Bone marrow (tissue), 2 donors: Measurements from ENCODE around the gene PGAP3.
"Not testable (repeated sequence)": the region's sequence is repeated elsewhere in the genome, so short reads cannot be mapped to it uniquely, and the experiment has no call there.

Experiments used
- DNase-seq, 2 donors: peaks; one replicate each; lab custom pipeline; 2025; lab: John Stamatoyannopoulos, UW

Gene PGAP3

DNA sequence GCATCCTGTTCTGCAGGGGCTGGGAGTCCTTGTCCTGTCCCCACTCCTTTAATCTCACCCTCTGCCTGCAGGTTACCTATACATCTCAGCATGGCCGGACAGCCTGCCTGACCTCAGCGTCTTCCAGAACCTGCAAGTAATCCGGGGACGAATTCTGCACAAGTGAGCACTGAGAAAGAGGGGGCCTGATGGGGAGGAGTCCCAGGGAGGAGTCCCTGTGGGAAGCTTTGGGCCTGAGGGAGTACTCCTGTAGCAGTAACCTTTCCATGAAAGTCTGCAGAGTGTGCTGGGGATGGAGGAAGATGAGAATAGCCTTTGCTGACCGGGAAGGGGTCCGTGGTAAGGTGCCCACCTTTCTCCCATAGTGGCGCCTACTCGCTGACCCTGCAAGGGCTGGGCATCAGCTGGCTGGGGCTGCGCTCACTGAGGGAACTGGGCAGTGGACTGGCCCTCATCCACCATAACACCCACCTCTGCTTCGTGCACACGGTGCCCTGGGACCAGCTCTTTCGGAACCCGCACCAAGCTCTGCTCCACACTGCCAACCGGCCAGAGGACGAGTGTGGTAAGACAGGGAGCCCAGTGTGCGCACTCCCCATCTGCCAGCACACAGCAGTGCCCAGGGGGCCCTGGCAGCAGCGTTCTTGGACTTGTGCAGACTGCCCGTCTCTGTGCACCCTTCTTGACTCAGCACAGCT lies 27.7 kb upstream of the PGAP3 start:
- DNase-seq = no peak

DNA sequence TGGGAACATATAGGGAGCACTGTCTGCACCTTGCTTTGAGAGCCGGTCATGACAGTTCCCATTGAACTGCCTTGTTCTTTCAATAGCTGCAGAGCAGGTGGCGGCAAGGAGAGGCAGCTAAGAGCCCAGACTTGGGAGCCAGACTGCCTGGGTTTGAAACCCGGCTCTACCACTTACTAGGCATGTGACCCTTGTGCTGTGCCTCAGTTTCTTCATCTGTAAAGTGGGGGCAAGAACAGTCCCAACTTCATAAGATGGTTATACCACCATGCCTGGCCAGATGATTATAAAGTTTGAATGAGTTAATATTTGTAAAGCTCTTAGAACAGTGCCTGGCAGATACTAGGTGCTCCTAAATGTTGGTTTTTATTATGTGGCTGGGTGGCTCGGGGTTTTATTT lies 26.4 kb upstream of the PGAP3 start:
- no peak for DNase-seq

DNA sequence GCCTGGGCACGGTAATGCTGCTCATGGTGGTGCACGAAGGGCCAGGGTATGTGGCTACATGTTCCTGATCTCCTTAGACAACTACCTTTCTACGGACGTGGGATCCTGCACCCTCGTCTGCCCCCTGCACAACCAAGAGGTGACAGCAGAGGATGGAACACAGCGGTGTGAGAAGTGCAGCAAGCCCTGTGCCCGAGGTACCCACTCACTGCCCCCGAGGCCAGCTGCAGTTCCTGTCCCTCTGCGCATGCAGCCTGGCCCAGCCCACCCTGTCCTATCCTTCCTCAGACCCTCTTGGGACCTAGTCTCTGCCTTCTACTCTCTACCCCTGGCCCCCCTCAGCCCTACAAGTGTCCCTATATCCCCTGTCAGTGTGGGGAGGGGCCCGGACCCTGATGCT lies 24.0 kb upstream of the PGAP3 start:
- DNase-seq = no peak

DNA sequence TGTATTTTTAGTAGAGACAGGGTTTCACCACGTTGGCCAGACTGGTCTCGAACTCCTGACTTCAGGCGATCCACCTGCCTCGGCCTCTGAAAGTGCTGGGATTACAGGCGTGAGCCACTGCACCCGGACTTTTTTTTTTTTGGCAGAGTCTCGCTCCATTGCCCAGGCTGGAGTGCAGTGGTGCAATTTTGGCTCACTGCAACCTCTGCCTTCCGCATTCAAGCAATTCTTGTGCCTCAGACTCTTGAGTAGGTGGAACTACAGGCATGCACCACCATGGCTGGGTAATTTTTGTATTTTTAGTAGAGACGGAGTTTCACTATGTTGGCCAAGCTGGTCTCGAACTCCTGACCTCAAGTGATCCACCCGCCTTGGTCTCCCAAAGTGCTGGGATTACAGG lies 23.2 kb upstream of the PGAP3 start:
- not testable (repeated sequence) for DNase-seq

DNA sequence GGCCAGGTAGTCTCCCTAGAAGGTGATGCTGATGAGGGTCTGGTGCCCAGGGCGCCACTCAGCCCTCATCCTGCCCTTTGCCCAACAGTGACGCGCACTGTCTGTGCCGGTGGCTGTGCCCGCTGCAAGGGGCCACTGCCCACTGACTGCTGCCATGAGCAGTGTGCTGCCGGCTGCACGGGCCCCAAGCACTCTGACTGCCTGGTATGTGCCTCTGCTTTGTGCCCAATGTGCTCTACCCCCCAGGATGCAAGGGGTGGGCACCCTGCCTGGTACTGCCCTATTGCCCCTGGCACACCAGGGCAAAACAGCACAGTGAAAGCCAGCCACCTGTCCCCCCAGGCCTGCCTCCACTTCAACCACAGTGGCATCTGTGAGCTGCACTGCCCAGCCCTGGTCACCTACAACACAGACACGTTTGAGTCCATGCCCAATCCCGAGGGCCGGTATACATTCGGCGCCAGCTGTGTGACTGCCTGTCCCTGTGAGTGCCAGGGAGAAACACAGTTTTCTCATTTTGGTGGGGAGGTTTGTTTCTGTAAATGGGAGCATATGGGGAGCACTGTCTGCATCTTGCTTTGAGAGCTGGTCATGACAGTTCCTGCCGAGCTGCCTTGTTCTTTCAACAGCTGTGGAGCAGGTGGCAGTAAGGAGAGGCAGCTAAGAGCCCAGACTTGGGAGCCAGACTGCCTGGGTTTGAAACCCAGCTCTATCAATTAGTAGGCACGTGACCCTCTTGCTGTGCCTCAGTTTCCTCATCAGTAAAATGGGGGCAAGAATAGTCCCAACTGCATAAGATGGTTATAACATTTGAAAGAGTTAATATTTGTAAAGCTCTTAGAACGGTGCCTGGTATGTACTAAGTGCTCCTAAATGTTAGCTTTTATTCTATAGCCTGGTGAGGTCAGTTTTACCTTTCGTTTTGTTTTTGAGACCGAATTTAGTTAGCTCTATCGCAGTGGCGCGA lies 22.4 kb upstream of the PGAP3 start:
- DNase-seq = no peak

DNA sequence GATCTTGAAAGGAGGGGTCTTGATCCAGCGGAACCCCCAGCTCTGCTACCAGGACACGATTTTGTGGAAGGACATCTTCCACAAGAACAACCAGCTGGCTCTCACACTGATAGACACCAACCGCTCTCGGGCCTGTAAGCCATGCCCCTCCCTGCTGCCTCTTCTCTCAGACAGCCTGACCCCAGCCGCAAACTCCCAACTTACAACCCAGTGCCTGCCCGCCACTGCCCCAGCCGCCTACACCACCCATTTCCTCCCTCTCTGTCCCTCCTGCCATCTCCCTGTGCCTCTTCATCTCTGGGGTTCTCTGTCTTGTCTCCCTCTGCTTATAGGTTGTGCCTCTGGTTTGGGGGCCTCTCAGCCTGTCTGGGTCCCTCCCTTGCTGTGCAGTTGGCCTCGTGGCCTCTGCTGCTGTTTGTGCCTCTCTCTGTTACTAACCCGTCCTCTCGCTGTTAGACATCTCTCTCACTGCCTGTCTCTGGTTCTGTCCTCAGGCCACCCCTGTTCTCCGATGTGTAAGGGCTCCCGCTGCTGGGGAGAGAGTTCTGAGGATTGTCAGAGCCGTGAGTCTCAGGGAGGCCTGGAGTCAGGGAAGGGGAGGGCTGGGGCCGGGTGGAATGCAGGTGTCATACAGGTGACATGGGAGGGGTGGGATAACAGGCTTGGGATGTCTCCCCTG lies 21.6 kb upstream of the PGAP3 start:
- DNase-seq = no peak

DNA sequence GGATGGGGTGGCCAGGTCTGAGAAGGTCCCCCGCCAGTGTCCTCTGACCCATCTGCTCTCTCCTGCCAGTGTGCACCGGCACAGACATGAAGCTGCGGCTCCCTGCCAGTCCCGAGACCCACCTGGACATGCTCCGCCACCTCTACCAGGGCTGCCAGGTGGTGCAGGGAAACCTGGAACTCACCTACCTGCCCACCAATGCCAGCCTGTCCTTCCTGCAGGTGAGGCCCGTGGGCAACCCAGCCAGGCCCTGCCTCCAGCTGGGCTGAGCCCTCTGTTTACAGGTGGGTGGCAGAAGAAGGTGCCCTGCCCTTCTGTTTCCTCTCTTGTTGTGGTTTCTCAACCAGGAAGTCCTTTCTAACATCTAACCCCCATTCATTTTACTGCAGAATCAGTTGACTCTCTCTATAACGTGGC lies 19.1 kb upstream of the PGAP3 start:
- peak in 1 of 2 donors; percentile 7 for DNase-seq

DNA sequence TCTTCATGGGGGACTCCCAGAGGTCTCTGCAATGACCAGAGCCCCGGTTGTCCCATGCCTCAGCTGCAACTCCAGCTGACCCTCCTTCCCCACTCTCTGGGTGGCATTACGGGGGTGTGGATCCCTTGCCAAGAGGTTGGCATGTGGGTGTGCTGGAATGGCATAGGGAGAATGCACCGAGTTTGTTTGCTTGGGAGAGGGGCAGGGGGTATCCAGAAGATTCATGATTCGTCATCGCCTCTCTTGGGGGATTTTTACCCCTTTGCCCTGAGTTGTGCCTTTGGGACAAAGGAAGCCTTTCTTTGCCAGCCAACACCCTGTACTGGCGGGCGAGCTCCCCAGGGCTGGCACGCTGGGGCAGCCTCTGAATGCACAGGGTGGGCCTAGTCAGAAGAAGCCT lies 18.5 kb upstream of the PGAP3 start:
- DNase-seq = no peak

DNA sequence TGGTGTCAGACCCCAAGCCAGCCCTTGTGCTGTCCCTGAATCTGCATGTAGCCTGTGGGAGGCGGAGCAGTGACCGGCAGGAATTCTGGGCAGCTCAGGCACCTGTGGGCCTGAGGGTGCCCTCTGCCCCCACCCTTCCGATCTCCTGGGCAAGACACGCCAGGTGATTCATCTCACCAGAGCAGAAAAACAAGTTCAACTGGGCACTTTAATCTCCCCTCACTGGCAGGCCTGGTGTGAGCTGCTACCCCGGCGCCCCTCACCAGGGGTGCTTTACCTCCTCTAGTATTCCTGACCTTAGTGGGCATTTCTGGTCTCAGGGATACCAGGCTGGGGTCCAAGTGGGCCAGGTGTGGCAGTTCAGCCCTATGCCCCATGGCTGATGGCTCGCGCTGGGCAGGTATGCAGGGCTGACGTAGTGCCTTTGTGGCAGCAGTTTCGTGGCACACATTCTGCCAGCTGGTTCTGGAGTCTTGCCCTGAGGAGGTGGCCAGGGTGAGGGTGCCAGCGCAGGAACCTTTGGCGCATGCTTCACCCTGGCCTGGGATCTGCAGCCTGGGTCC lies 18.0 kb upstream of the PGAP3 start:
- no peak for DNase-seq

DNA sequence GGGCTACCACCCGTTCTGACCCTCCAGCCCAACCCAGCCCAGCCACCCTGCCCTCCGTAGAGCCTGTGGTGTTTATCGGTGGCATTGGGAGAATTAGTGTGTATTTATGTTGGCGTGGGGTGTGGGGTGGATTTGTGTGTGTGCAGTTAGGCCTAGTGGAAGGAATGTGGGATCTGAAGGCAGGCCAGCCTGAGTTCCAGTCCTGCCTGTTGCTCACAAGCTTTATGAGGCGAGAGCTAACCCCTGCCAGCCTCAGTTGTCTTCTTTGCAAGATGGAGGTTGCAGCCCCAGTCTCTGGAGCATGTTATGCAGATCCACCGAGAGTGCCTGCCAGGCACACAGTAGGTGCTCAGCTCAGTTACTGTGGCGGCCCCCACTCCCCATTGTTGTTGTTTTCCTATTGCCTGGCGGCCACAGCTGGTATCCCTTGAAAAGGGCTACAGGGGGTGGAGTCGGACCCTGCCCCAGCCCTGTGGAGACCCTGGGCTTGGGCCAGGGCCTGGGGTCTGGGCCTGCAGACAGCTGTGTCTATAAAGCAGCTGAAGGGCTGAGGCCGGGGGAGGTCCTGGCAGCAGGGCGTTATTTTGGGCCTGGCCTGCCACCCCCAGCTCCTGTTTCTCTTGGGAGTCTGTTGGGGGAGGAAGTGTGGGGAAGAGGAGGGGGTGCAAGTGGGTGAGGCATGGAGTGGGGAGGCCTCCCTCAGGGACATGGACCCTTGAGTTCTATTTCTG lies 17.1 kb upstream of the PGAP3 start:
- no peak for DNase-seq

DNA sequence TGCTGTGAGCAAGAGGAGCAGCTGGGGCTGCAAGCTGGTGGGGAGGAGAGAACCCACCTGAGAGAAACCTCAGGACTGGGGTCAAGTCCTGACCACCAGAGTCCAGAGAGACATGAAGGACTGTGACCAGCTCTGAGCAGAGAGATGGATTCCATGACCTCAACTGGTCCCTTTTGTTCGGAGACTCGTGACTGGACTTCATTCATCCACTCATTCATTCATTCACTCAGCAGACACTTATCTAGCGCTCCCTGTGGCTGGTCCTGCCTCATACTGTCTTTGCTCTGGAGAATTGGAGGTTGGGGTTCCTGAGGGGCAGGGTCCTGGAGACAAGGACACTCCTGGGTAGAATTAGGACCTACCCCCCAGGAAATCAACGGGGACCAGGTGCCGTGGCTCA lies 16.1 kb upstream of the PGAP3 start:
- DNase-seq = no peak

DNA sequence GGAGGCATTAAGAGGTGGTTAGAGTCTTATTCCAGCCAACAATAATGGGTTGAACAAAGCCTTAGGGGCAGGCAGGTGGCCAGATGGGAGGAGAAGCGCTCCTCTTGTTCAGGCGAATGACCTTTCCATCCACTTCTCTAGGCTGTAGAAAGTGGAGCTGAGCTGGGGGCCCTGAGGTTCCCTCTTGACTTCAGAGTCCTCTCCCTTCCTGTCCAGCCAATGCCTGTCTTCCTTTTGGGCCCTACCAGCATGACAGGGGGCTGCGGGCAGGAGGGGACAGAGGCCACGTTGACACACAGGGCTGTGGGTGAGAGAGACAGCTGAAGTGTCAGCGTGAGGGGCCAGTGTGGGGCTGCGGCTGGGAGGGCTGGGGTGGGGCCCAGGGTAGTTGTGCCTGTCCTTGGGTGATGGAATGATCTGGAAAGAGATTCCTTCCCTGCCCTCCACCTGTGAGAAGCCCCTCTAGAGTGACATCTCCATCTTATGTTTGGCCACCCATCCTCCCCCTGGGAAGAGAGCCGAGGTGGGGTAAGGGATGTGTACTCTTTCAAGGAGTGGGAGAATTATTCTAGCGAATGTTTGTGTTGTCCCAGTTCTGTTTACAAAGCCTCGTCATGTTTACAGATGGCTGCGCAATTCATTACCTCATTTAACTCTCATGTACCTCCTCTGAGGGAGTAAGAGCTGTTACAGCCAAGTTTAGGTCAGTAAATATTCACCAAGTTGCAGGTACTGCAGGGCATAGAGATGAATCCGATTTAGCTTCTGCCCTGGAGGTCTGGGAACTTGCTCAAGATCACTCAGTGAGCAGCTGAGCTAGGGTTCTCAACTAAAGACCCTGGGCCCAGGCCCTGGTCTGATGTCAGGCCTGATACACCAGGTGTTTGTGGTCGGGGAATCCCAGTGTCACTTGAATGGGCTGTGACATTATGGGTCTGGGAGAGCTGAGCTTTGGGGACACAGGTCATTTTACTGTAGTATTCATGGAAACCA lies 15.3 kb upstream of the PGAP3 start:
- no peak for DNase-seq

DNA sequence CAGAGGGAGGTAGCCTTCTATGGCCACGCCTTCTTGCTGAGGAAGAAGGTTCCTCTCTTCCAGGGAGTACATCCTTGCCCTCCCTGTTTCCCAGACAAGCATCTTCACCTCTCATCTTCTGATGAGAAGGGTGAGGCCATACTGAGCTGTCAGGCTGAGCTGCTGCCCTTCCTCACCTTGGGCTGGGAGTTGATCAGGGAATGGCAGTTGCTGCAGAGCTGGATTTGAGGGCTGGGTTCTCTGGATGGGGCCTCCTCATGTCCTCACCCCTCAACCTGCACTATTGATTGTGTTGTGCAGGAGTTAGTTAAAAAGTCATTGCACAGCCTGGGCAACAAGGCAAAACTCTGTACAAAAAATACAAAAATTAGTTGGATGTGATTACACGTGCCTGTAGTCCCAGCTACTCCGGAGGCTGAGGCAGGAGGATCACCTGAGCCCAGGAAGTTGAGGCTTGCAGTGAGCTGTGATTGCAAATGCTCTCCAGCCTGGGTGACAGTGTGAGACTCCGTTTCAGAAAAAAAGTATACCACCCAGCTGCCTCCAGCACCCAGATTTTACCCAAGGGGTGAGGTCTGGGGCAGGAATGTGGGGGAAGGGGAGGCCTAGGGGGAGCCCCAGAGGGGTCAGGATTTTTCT lies 14.0 kb upstream of the PGAP3 start:
- no peak for DNase-seq

DNA sequence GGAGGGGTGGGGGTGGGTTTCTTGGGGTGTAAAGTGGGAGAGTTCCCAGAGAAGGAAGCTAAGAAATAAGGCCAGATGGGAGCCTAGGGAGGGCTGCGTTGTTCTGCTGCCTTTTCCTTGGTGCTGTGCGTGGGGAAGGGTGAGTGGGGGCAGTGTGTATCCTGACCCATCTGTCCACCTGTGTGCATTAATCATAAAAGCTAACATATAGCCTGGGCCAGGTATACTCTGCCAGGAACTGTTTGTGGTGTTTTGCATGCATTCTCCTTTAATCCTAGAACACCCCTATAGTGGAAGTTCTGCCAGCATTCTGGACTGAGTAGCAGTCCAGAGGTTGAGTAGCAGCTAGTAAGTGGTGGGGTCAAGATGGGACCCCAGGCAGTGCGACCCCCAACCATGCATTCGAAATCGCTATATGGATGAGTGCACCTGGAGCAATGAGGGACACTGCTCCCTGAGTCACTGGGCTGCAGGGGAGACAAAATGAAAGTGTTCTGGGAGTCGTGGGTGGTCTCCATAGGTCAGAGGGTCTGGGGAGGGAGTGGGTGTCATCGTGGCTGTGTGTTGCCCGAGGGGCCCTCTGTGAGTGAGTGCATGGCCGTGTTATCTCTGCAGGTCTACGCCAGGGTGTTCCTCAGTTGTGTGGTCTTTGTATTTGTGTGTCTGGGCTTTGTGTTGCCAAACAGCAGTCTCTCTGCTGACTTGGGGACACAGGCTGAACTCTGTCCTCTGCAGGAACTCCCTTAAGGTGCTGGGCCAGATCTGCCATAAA lies 13.3 kb upstream of the PGAP3 start:
- DNase-seq = no peak

DNA sequence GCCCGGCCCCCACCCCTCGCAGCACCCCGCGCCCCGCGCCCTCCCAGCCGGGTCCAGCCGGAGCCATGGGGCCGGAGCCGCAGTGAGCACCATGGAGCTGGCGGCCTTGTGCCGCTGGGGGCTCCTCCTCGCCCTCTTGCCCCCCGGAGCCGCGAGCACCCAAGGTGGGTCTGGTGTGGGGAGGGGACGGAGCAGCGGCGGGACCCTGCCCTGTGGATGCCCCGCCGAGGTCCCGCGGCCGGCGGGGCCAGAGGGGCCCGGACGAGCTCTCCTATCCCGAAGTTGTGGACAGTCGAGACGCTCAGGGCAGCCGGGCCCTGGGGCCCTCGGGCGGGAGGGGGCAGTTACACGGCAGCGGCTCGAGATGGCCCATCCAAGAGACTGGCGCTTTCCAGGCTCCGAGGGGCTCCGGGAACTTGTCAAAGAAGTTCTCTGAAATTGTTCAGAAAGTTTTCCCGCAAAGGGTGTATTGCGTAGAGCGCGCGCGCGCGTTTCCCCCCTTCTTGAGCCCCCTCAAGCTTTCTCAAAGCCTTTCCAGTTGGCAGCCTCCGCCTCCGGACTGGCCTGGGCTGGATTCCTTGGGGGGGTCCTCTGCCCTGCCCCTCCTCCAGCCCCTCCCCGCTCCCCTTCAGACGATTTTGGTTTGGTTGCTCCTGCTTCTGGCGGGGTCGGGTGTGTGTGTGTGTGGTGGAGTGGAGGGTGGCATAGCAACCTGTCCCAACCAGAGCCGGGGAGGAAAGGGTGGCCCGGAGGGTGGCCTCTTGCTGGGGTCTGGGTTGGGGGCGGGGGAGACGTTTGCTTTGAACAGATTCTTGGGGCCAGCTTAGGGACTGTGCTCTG lies 12.5 kb upstream of the PGAP3 start:
- no peak for DNase-seq

DNA sequence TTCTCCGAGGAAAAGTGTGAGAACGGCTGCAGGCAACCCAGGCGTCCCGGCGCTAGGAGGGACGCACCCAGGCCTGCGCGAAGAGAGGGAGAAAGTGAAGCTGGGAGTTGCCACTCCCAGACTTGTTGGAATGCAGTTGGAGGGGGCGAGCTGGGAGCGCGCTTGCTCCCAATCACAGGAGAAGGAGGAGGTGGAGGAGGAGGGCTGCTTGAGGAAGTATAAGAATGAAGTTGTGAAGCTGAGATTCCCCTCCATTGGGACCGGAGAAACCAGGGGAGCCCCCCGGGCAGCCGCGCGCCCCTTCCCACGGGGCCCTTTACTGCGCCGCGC lies 11.9 kb upstream of the PGAP3 start, which contains the start of gene ERBB2:
Gene ERBB2, plus strand, starts transcription at position 247 of the 330 bp plus-strand sequence. CDS start 175 bp downstream, outside the sequence.
- DNase-seq = no peak

DNA sequence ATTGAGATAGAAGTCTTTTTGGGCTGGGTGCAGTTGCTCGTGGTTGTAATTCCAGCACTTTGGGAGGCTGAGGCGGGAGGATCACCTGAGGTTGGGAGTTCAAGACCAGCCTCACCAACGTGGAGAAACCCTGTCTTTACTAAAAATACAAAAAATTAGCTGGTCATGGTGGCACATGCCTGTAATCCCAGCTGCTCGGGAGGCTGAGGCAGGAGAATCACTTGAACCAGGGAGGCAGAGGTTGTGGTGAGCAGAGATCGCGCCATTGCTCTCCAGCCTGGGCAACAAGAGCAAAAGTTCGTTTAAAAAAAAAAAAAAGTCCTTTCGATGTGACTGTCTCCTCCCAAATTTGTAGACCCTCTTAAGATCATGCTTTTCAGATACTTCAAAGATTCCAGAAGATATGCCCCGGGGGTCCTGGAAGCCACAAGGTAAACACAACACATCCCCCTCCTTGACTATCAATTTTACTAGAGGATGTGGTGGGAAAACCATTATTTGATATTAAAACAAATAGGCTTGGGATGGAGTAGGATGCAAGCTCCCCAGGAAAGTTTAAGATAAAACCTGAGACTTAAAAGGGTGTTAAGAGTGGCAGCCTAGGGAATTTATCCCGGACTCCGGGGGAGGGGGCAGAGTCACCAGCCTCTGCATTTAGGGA lies 11.4 kb upstream of the PGAP3 start:
- not testable (repeated sequence) for DNase-seq

DNA sequence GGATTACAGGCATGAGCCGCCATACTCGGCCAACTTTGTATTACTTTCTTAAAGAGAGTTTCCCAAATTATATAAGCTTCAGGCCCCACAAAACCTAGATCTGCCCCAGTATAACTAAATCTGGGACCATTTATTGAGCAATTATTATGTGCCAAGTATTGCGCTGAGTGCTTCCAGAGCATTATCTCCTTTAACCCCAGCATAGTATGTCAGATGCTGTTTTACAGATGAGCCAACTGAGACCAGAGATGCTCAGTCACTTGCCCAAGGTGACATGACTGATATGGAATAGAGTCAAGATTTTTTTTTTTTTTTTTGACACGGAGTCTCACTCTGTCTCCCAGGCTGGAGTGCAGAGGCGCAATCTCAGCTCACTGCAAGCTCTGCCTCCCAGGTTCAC lies 10.1 kb upstream of the PGAP3 start:
- DNase-seq = no peak
